NCI-H226 (cell line): Measurements from ENCODE around the gene GCNT2.
"Not testable (repeated sequence)": the region's sequence is repeated elsewhere in the genome, so short reads cannot be mapped to it uniquely, and the experiment has no call there.

Experiments
- DNase-seq: peaks from one replicate; pipeline ENCODE4 v3.0.0-alpha.2; 2015

Gene GCNT2

GRCh38 chr6:10514049-10514780 is 6.9 kb upstream of the GCNT2 start:
- no peak for DNase-seq

GRCh38 chr6:10516953-10517352 is 4.2 kb upstream of the GCNT2 start:
- DNase-seq: no peak

- DNase-seq: peak; percentile 46
Measured at GRCh38 chr6:10518557-10519407, 2.4 kb upstream of the GCNT2 start.

GRCh38 chr6:10519408-10519697 is 1.8 kb upstream of the GCNT2 start:
- peak; percentile 22 for DNase-seq

- peak; percentile 74 for DNase-seq
Measured at GRCh38 chr6:10520468-10520867, 683 bp upstream of the GCNT2 start.

- no peak for DNase-seq
Measured at GRCh38 chr6:10522929-10523573, 1.9 kb downstream of the GCNT2 start.

GRCh38 chr6:10526156-10526555 is 5.0 kb downstream of the GCNT2 start:
- DNase-seq: no peak

GRCh38 chr6:10528158-10528981 is 7.2 kb downstream of the GCNT2 start:
- no peak for DNase-seq

- DNase-seq: no peak
Measured at GRCh38 chr6:10529231-10529801, 8.2 kb downstream of the GCNT2 start.

- DNase-seq: not testable (repeated sequence)
Measured at GRCh38 chr6:10529828-10530374, 8.8 kb downstream of the GCNT2 start.

GRCh38 chr6:10531503-10531902 is 10.4 kb downstream of the GCNT2 start:
- DNase-seq: no peak

- DNase-seq: no peak
Measured at GRCh38 chr6:10531942-10532341, 10.8 kb downstream of the GCNT2 start.

- no peak for DNase-seq
Measured at GRCh38 chr6:10532392-10532791, 11.2 kb downstream of the GCNT2 start.

- no peak for DNase-seq
Measured at GRCh38 chr6:10534419-10534762, 13.2 kb downstream of the GCNT2 start.

GRCh38 chr6:10535193-10535592 is 14.0 kb downstream of the GCNT2 start:
- no peak for DNase-seq

GRCh38 chr6:10537726-10538125 is 16.6 kb downstream of the GCNT2 start:
- no peak for DNase-seq

- no peak for DNase-seq
Measured at GRCh38 chr6:10540073-10540746, 19.1 kb downstream of the GCNT2 start.

- DNase-seq: no peak
Measured at GRCh38 chr6:10541591-10541990, 20.4 kb downstream of the GCNT2 start.

GRCh38 chr6:10542213-10542612 is 21.1 kb downstream of the GCNT2 start:
- DNase-seq: no peak

- no peak for DNase-seq
Measured at GRCh38 chr6:10543488-10543887, 22.3 kb downstream of the GCNT2 start.

- no peak for DNase-seq
Measured at GRCh38 chr6:10545482-10545881, 24.3 kb downstream of the GCNT2 start.

GRCh38 chr6:10547809-10548208 is 26.7 kb downstream of the GCNT2 start:
- DNase-seq: no peak
